Type B pancreatic cell (in vitro differentiated cells): ENCODE measurements around the gene WFIKKN1. TPM values are rescaled to one million over a fixed set of nuclear protein-coding genes. Genes with fewer than 3 reads are reported as not detected.

Experiments used
- DNase-seq: peaks from one replicate; pipeline ENCODE4 v3.0.0; 2021; ENCODE audit warnings: mixed read lengths; ENCODE audit not compliant: unreplicated experiment; ENCODE audit errors: extremely low spot score
- H3K27ac Mint-ChIP-seq: 2 replicates; pipeline ENCODE4 v1.8.0; 2021; ENCODE audit warnings: mild to moderate bottlenecking, mixed read lengths
- H3K27me3 Mint-ChIP-seq: 2 replicates; pipeline ENCODE4 v1.8.0; 2021; ENCODE audit warnings: mixed read lengths
- H3K36me3 Mint-ChIP-seq: 2 replicates; pipeline ENCODE4 v1.8.0; 2021; ENCODE audit warnings: mixed read lengths
- H3K4me1 Mint-ChIP-seq: one replicate; pipeline ENCODE4 v1.8.0; 2021; ENCODE audit warnings: mixed read lengths; ENCODE audit not compliant: unreplicated experiment
- H3K4me3 Mint-ChIP-seq: 2 replicates; pipeline ENCODE4 v1.8.0; 2021; ENCODE audit warnings: mild to moderate bottlenecking, mixed read lengths
- H3K9me3 Mint-ChIP-seq: 2 replicates; pipeline ENCODE4 v1.8.0; 2021; ENCODE audit warnings: mixed read lengths
- total RNA-seq: library from RNA; stranded (reverse); gene quantifications from 2 replicates; pipeline ENCODE4 v1.2.1, GENCODE V29; 2021; ENCODE audit warnings: low replicate concordance
- TF ChIP-seq, protein P1 (sequence below): fragments of 200-600 bp; sonication (generic); conservative IDR thresholded peaks from 2 replicates; pipeline ENCODE4 v1.5.0; 2021; ENCODE audit warnings: antibody characterized with exemption, mild to moderate bottlenecking

WFIKKN1 gene
- total RNA-seq, 1 donor from 2014 or later = 9.0 TPM

GRCh38 chr16:667780-668518, 37.2 kb downstream of the WFIKKN1 start, which contains the start of gene RHOT2:
RHOT2 (plus strand) TSS chr16:668132; CDS start chr16:668200, 68 bp downstream.
- H3K4me3 Mint-ChIP-seq = peak within 1 kb of the TSS; percentile 82
- H3K4me1 Mint-ChIP-seq = peaks cover 4% of the 10 kb centered on the region
- peak within 1 kb of the TSS; percentile 59 for H3K27ac Mint-ChIP-seq
- H3K36me3 Mint-ChIP-seq = no peaks in the 10 kb centered on the region
- H3K9me3 Mint-ChIP-seq = no peaks in the 10 kb centered on the region
- TF ChIP-seq, protein P1, sequence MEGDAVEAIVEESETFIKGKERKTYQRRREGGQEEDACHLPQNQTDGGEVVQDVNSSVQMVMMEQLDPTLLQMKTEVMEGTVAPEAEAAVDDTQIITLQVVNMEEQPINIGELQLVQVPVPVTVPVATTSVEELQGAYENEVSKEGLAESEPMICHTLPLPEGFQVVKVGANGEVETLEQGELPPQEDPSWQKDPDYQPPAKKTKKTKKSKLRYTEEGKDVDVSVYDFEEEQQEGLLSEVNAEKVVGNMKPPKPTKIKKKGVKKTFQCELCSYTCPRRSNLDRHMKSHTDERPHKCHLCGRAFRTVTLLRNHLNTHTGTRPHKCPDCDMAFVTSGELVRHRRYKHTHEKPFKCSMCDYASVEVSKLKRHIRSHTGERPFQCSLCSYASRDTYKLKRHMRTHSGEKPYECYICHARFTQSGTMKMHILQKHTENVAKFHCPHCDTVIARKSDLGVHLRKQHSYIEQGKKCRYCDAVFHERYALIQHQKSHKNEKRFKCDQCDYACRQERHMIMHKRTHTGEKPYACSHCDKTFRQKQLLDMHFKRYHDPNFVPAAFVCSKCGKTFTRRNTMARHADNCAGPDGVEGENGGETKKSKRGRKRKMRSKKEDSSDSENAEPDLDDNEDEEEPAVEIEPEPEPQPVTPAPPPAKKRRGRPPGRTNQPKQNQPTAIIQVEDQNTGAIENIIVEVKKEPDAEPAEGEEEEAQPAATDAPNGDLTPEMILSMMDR = peak; percentile 89
- H3K27me3 Mint-ChIP-seq = no peaks in the 10 kb centered on the region
- DNase-seq = peak; percentile 94

DNA sequence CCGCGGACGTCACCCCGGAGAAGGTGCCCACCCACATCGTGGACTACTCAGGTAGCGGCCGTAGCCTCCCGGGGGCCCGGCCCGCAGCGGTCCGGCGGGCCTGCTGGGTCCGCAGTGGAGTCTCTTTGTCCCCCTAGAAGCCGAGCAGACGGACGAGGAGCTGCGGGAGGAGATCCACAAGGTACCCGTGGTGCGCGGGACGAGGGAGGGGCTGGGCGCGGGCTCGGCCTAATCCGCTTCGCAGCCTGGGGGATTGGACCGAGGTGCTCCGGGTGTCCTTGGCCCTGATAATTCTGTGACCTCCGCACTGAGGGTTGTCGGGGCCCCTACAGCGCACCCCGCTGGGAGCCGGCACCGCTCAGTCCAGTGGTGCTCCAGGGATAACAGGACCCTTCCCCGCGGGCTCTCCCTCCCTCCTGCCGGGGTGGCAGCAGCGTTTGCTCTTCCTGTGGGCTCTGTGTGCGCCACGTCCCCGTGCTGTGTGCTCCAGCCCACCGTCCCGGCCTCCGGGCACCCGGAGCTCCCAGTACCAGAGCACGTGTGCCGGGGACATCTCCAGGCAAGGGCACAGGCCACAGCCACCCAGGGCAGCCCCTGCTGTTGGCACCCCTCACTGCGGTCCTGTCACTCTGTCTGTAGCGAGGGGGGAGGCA, 37.9 kb downstream of the WFIKKN1 start:
- peak overlapping the region; percentile 79 for H3K4me3 Mint-ChIP-seq
- no peak for DNase-seq
- no peaks in the 10 kb centered on the region for H3K27me3 Mint-ChIP-seq
- H3K9me3 Mint-ChIP-seq = no peaks in the 10 kb centered on the region
- peaks cover 4% of the 10 kb centered on the region for H3K4me1 Mint-ChIP-seq
- TF ChIP-seq, protein P1 = no peak
- no peaks in the 10 kb centered on the region for H3K36me3 Mint-ChIP-seq
- H3K27ac Mint-ChIP-seq = no peak overlapping the region

GRCh38 chr16:669666-670065, 38.9 kb downstream of the WFIKKN1 start:
- H3K27ac Mint-ChIP-seq = no peak overlapping the region
- H3K36me3 Mint-ChIP-seq = no peaks in the 10 kb centered on the region
- no peaks in the 10 kb centered on the region for H3K9me3 Mint-ChIP-seq
- no peaks in the 10 kb centered on the region for H3K27me3 Mint-ChIP-seq
- TF ChIP-seq, protein P1 = no peak
- no peak for DNase-seq
- H3K4me3 Mint-ChIP-seq = peak overlapping the region; percentile 60
- peaks cover 4% of the 10 kb centered on the region for H3K4me1 Mint-ChIP-seq

GRCh38 chr16:670485-671352, 39.9 kb downstream of the WFIKKN1 start:
- TF ChIP-seq, protein P1 = no peak

GRCh38 chr16:671353-672131, 40.8 kb downstream of the WFIKKN1 start:
- H3K4me3 Mint-ChIP-seq = no peak overlapping the region

More at GRCh38 chr16:670485-671352, 39.9 kb downstream of the WFIKKN1 start:
- peaks cover 4% of the 10 kb centered on the region for H3K4me1 Mint-ChIP-seq
- peak overlapping the region; percentile 5 for H3K4me3 Mint-ChIP-seq
- no peak for DNase-seq
- H3K27me3 Mint-ChIP-seq = peaks cover 5% of the 10 kb centered on the region
- H3K36me3 Mint-ChIP-seq = no peaks in the 10 kb centered on the region
- H3K27ac Mint-ChIP-seq = no peak overlapping the region
- H3K9me3 Mint-ChIP-seq = no peaks in the 10 kb centered on the region

More at GRCh38 chr16:671353-672131, 40.8 kb downstream of the WFIKKN1 start:
- no peaks in the 10 kb centered on the region for H3K9me3 Mint-ChIP-seq
- DNase-seq = no peak
- peaks cover 4% of the 10 kb centered on the region for H3K4me1 Mint-ChIP-seq
- H3K27ac Mint-ChIP-seq = no peak overlapping the region
- TF ChIP-seq, protein P1 = no peak
- peaks cover 5% of the 10 kb centered on the region for H3K27me3 Mint-ChIP-seq
- no peaks in the 10 kb centered on the region for H3K36me3 Mint-ChIP-seq
